Stimulated activated CD4-positive, alpha-beta T cell treated with anti-CD3 and anti-CD28 coated beads, Interleukin-12 subunit alpha, Interleukin-12 subunit beta, amount 100 ng/mL, for 24 hours (primary cell): ENCODE results near the gene BAIAP2.
"Not testable (repeated sequence)": the region's sequence is repeated elsewhere in the genome, so short reads cannot be mapped to it uniquely, and the experiment has no call there.

Experiments
- DNase-seq, 2 experiments: peaks; one replicate each; pipeline ENCODE4 v3.0.0-alpha.2; 2020; ENCODE audit warnings: low read depth in 2 of 2

The BAIAP2 gene

GRCh38 chr17:81021531-81022343 is 13.2 kb upstream of the BAIAP2 start:
- DNase-seq, result no peak

- DNase-seq, result no peak
These were observed 12.6 kb upstream of the BAIAP2 start for GRCh38 chr17:81022344-81022676.

GRCh38 chr17:81025065-81025740 is 9.7 kb upstream of the BAIAP2 start:
- DNase-seq, result no peak

- no peak for DNase-seq
These were observed 9.2 kb upstream of the BAIAP2 start for GRCh38 chr17:81025741-81026129.

GRCh38 chr17:81026266-81027036 is 8.5 kb upstream of the BAIAP2 start:
- DNase-seq, result no peak

- DNase-seq, result no peak
These were observed 7.9 kb upstream of the BAIAP2 start for GRCh38 chr17:81027038-81027437.

- DNase-seq, result no peak
These were observed 7.1 kb upstream of the BAIAP2 start for GRCh38 chr17:81027591-81028505.

GRCh38 chr17:81028506-81028858 is 6.5 kb upstream of the BAIAP2 start:
- DNase-seq, result no peak

GRCh38 chr17:81029859-81030258 is 5.1 kb upstream of the BAIAP2 start:
- no peak for DNase-seq

- DNase-seq, result not testable (repeated sequence)
These were observed 4.6 kb upstream of the BAIAP2 start for GRCh38 chr17:81030312-81030711.

GRCh38 chr17:81030741-81031565 is 4.0 kb upstream of the BAIAP2 start:
- DNase-seq, result no peak

GRCh38 chr17:81031566-81032550 is 3.1 kb upstream of the BAIAP2 start:
- no peak for DNase-seq

- DNase-seq, result no peak
These were observed 2.1 kb upstream of the BAIAP2 start for GRCh38 chr17:81032641-81033480.

GRCh38 chr17:81033535-81034167 is 1.3 kb upstream of the BAIAP2 start:
- DNase-seq, result no peak

GRCh38 chr17:81034168-81034777 is 678 bp upstream of the BAIAP2 start:
- DNase-seq, result no peak

- DNase-seq, result no peak
These were observed 708 bp downstream of the BAIAP2 start for GRCh38 chr17:81035521-81036196.
